SJCRH30 (cell line): ENCODE measurements around the gene ARPC1A. TPM values are rescaled to one million over a fixed set of nuclear protein-coding genes. Genes with fewer than 3 reads are reported as not detected.
"Not testable (repeated sequence)": the region's sequence is repeated elsewhere in the genome, so short reads cannot be mapped to it uniquely, and the experiment has no call there.

ENCODE experiments used
- DNase-seq, 2 experiments: peaks; one replicate each; pipeline ENCODE4 v3.0.0-alpha.2; 2015 to 2020
- H3K27ac ChIP-seq: fragments of 250-450 bp; sonication (Bioruptor Pico); 2 replicates; pipeline ENCODE4 v1.5.1; 2020; ENCODE audit warnings: mild to moderate bottlenecking, moderate library complexity
- H3K27me3 ChIP-seq: fragments of 250-450 bp; sonication (Bioruptor Pico); 2 replicates; pipeline ENCODE4 v1.5.1; 2020; ENCODE audit warnings: mild to moderate bottlenecking, moderate library complexity
- H3K36me3 ChIP-seq: fragments of 250-450 bp; sonication (Bioruptor Pico); 2 replicates; pipeline ENCODE4 v1.5.1; 2020; ENCODE audit warnings: mild to moderate bottlenecking, moderate library complexity
- H3K4me1 ChIP-seq: fragments of 250-450 bp; sonication (Bioruptor Pico); 2 replicates; pipeline ENCODE4 v1.5.1; 2020; ENCODE audit warnings: mild to moderate bottlenecking, moderate library complexity
- H3K4me3 ChIP-seq: fragments of 250-450 bp; sonication (Bioruptor Pico); 2 replicates; pipeline ENCODE4 v1.5.1; 2020; ENCODE audit warnings: mild to moderate bottlenecking, moderate library complexity
- H3K9me3 ChIP-seq: fragments of 250-450 bp; sonication (Bioruptor Pico); replicated peaks from 2 replicates; pipeline ENCODE4 v1.5.1; 2020; ENCODE audit warnings: mild to moderate bottlenecking, moderate library complexity
- total RNA-seq: library from RNA; depleted of rRNA; stranded (reverse); fragments of >200 nt; shearing (Covaris generic); gene quantifications from 2 replicates; pipeline ENCODE4 v1.2.3, GENCODE V29; 2014

Gene ARPC1A
- total RNA-seq, 1 experiment from 2014 or later: 130 TPM

- H3K9me3 ChIP-seq: peaks cover 3% of the 10 kb centered on the region; the same call in 1 of the 2 replicates
- 0 out of 2 replicates have a peak, but pooled peaks cover 5% of the 10 kb centered on the region for H3K27me3 ChIP-seq
- no peaks in the 10 kb centered on the region for H3K4me1 ChIP-seq
- no peak overlapping the region for H3K27ac ChIP-seq
- no peaks in the 10 kb centered on the region for H3K36me3 ChIP-seq
- no peak for DNase-seq
- H3K4me3 ChIP-seq: no peak overlapping the region
Observed at GRCh38 chr7:99309111-99309510, 16.6 kb upstream of the ARPC1A start.

DNA sequence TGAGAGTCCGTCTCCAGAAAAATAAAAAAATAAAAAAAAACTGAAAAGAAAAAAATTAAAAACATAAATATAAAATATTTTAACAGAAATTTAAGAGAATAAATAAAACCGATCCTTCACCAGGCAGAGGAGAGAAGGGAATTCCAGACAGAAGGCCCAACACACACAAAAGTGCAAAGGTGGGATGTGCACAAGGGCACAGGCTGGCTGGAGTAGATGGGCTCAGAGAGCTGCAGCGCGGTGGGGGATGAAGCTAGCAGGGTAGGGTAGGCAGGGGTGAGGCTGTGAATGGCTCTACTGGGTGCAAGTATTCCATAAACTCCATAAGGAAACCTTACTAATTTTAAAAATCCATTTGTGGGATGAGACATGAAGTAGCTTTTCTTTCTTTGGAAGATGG is 15.7 kb upstream of the ARPC1A start:
- H3K4me3 ChIP-seq: no peak overlapping the region
- H3K36me3 ChIP-seq: no peaks in the 10 kb centered on the region
- 0 out of 2 replicates have a peak, but pooled peaks cover 5% of the 10 kb centered on the region for H3K27me3 ChIP-seq
- DNase-seq: no peak
- H3K27ac ChIP-seq: no peak overlapping the region
- H3K4me1 ChIP-seq: no peaks in the 10 kb centered on the region
- peaks cover 3% of the 10 kb centered on the region; the same call in 1 of the 2 replicates for H3K9me3 ChIP-seq

DNA sequence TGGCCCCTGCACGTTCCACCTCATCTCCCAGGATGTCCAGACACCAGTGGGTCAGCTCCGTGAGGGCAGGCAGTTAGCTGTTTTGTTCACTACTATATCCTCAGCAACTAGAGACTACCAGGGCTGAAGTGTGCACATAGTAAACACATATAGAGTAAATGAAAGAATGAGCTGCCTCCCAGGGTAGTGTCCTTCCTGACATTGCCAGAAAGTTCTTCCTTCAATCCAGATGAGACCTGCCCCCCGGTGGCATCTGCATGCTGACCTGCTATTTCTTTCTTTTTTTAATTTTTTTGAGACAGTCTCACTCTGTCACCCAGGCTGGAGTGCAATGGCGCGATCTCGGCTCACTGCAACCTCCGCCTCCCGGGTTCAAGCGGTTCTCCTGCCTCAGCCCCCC is 14.0 kb upstream of the ARPC1A start:
- Histone ChIP-seq H3K9me3 (peaks cover 3% of the 10 kb centered on the region; the same call in 1 of the 2 replicates), H3K4me3 (no peak overlapping the region), H3K36me3 (no peaks in the 10 kb centered on the region), H3K27ac (no peak overlapping the region), H3K4me1 (no peaks in the 10 kb centered on the region), H3K27me3 (0 out of 2 replicates have a peak, but pooled peaks cover 5% of the 10 kb centered on the region)
- no peak for DNase-seq

GRCh38 chr7:99312316-99313203 is 13.1 kb upstream of the ARPC1A start:
- peak; percentile 52 to 85 for DNase-seq
- Histone ChIP-seq H3K9me3 (peaks cover 3% of the 10 kb centered on the region; the same call in 1 of the 2 replicates), H3K4me3 (no peak overlapping the region), H3K27ac (no peak overlapping the region), H3K36me3 (no peaks in the 10 kb centered on the region), H3K27me3 (0 out of 2 replicates have a peak, but pooled peaks cover 5% of the 10 kb centered on the region), H3K4me1 (no peaks in the 10 kb centered on the region)

DNA sequence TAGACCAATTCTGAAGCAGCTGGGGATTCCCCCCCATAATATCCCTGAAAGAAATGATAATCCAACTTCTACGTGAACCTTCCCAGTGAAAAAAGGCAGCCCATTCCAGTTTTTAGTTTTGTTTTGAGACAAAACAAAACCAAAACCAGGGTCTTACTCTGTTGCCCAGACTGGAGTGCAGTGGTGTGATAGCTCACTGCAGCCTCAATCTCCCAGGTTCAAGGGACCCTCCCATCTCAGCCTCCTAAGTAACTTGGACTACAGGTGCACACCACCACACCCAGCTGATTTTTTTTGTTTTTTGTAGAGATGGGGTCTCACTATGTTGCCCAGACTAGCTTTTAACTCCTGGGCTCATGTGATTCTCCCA is 12.5 kb upstream of the ARPC1A start:
- Histone ChIP-seq H3K4me1 (no peaks in the 10 kb centered on the region), H3K36me3 (no peaks in the 10 kb centered on the region), H3K9me3 (peaks cover 3% of the 10 kb centered on the region; the same call in 1 of the 2 replicates), H3K4me3 (no peak overlapping the region), H3K27ac (no peak overlapping the region), H3K27me3 (0 out of 2 replicates have a peak, but pooled peaks cover 5% of the 10 kb centered on the region)
- no peak for DNase-seq

- H3K4me1 ChIP-seq: no peaks in the 10 kb centered on the region
Observed at GRCh38 chr7:99314504-99314903, 11.2 kb upstream of the ARPC1A start.

DNA sequence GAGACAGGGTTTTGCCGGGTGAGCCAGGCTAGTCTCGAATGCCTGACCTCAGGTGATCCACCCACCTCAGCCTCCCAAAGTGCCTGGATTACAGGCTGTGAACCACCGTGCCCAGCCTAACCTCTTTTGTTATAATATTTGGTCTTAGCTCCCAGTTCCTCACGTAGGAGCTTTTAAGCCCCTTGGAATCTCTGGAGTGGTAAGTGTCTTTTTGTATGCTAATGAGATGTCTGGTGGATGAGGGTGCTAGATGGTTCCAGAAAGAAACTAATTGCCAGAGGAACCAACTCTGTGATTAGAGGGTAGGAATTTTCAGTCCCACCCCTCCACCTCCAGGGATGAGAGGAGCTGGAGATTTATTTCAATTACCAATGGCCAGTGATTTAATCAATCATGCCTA is 5.3 kb upstream of the ARPC1A start:
- no peak overlapping the region for H3K27ac ChIP-seq
- no peaks in the 10 kb centered on the region for H3K36me3 ChIP-seq
- H3K4me3 ChIP-seq: no peak overlapping the region
- H3K4me1 ChIP-seq: no peaks in the 10 kb centered on the region
- no peaks in the 10 kb centered on the region for H3K27me3 ChIP-seq
- no peak for DNase-seq
- H3K9me3 ChIP-seq: no peaks in the 10 kb centered on the region

More at GRCh38 chr7:99314504-99314903, 11.2 kb upstream of the ARPC1A start:
- Histone ChIP-seq H3K9me3 (no peaks in the 10 kb centered on the region; the same call in 1 of the 2 replicates), H3K27ac (no peak overlapping the region), H3K27me3 (0 out of 2 replicates have a peak, but pooled peaks cover 5% of the 10 kb centered on the region), H3K36me3 (no peaks in the 10 kb centered on the region), H3K4me3 (no peak overlapping the region)
- DNase-seq: no peak

DNA sequence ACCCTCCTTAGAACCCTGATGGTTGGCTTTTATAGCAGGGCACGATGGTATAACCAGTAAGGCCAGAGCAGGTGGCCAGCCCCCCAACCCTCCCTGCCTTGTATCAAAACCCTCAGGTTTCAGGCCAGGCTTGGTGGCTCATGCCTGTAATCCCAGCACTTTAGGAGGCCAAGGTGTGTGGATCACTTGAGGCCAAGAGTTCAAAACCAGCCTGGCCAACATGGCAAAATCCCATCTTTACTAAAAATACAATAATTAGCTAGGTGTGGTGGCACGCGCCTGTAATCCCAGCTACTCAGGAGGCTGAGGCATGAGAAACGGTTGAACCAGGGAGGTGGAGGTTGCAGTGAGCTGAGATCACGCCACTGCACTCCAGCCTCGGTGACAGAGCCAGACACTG is 3.0 kb upstream of the ARPC1A start:
- not testable (repeated sequence) for H3K4me3 ChIP-seq, H3K4me1 ChIP-seq, H3K27ac ChIP-seq, H3K36me3 ChIP-seq, H3K27me3 ChIP-seq, H3K9me3 ChIP-seq, DNase-seq

- H3K9me3 ChIP-seq: no peaks in the 10 kb centered on the region
- H3K4me1 ChIP-seq: peaks cover 3% of the 10 kb centered on the region; the same call in 1 of the 2 replicates
- no peak overlapping the region for H3K4me3 ChIP-seq
- no peaks in the 10 kb centered on the region for H3K27me3 ChIP-seq
- no peak for DNase-seq
- no peaks in the 10 kb centered on the region for H3K36me3 ChIP-seq
- no peak overlapping the region for H3K27ac ChIP-seq
Observed at GRCh38 chr7:99324559-99324958, 1.1 kb upstream of the ARPC1A start.

DNA sequence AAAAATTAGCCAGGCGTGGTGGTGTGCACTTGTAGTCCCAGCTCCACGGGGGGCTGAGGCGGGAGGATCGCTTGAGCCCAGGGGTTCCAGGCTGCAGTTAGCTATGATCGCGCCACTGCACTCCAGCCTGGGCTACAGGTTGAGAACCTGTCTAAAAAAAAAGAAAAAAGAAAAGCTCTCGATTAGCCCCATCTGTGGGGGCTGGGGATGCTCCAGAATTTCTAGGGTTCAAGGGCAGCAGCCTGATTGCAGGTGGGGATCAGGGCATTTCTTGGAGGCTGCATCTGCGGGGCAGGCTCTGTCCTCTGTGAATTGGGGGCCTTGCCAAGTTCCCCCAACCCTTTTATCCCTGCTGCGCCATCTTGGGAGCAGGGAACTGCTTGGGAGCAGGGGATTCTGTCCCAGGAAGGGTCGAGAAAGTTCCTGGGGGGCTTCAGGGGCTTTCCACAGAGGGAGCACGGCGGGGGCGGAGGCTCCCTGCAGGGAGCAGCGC is 651 bp upstream of the ARPC1A start:
- Histone ChIP-seq H3K36me3 (no peaks in the 10 kb centered on the region), H3K4me3 (peak overlapping the region; percentile 91), H3K4me1 (peaks cover 3% of the 10 kb centered on the region; the same call in 1 of the 2 replicates), H3K27me3 (no peaks in the 10 kb centered on the region), H3K9me3 (no peaks in the 10 kb centered on the region), H3K27ac (peak overlapping the region; percentile 52)
- peak in 1 of 2 experiments; percentile 21 for DNase-seq

DNA sequence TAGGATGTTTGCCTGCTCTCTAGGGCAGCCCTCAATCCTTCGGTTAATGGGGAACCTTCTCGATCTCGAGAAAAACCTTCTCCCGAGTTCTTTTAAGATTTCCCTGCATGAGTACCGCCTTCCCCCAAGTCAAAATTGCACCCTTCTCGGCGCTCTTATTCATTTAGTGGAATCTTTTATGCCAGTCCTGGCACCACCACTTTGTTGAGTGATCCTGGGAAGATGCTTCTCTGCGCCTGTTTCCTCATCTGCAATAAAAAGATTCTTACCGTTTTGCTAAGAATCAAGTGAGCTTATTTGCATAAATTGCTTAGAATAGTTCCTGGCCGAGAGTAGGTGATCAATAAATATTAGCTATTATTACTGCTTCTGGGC is 697 bp downstream of the ARPC1A start:
- H3K4me1 ChIP-seq: peaks cover 3% of the 10 kb centered on the region; the same call in 1 of the 2 replicates
- peak in 1 of 2 experiments; percentile 9 for DNase-seq
- no peaks in the 10 kb centered on the region for H3K36me3 ChIP-seq
- H3K4me3 ChIP-seq: peak overlapping the region; percentile 91
- peak overlapping the region; percentile 52; the same call in 1 of the 2 replicates for H3K27ac ChIP-seq
- H3K27me3 ChIP-seq: no peaks in the 10 kb centered on the region
- no peaks in the 10 kb centered on the region for H3K9me3 ChIP-seq

- peaks cover 19% of the 10 kb centered on the region for H3K36me3 ChIP-seq
- H3K27ac ChIP-seq: not testable (repeated sequence)
Observed at GRCh38 chr7:99330314-99330961, 4.7 kb downstream of the ARPC1A start.

GRCh38 chr7:99331002-99331401 is 5.3 kb downstream of the ARPC1A start:
- no peak overlapping the region for H3K27ac ChIP-seq
- no peaks in the 10 kb centered on the region for H3K9me3 ChIP-seq
- no peak overlapping the region for H3K4me3 ChIP-seq
- peaks cover 22% of the 10 kb centered on the region for H3K36me3 ChIP-seq
- H3K27me3 ChIP-seq: no peaks in the 10 kb centered on the region
- no peak for DNase-seq
- H3K4me1 ChIP-seq: peaks cover 3% of the 10 kb centered on the region; the same call in 1 of the 2 replicates

More at GRCh38 chr7:99330314-99330961, 4.7 kb downstream of the ARPC1A start:
- H3K4me3 ChIP-seq, H3K4me1 ChIP-seq, DNase-seq, H3K27me3 ChIP-seq, H3K9me3 ChIP-seq: not testable (repeated sequence)

GRCh38 chr7:99339595-99339994 is 13.9 kb downstream of the ARPC1A start:
- Histone ChIP-seq H3K9me3 (no peaks in the 10 kb centered on the region), H3K27me3 (no peaks in the 10 kb centered on the region)

GRCh38 chr7:99340659-99341058 is 15.0 kb downstream of the ARPC1A start:
- Histone ChIP-seq H3K36me3 (peaks cover 80% of the 10 kb centered on the region), H3K4me3 (no peak overlapping the region)
- DNase-seq: no peak

More at GRCh38 chr7:99339595-99339994, 13.9 kb downstream of the ARPC1A start:
- Histone ChIP-seq H3K27ac (no peak overlapping the region), H3K4me1 (no peaks in the 10 kb centered on the region), H3K36me3 (peaks cover 77% of the 10 kb centered on the region), H3K4me3 (no peak overlapping the region)
- DNase-seq: no peak

More at GRCh38 chr7:99340659-99341058, 15.0 kb downstream of the ARPC1A start:
- Histone ChIP-seq H3K4me1 (no peaks in the 10 kb centered on the region), H3K9me3 (no peaks in the 10 kb centered on the region), H3K27ac (no peak overlapping the region), H3K27me3 (no peaks in the 10 kb centered on the region)
